ENCODE measurements around the gene PCLAF.

PCLAF gene

GRCh38 chr15:64324165-64324877 is 56.9 kb downstream of the PCLAF start:
- Histone ChIP-seq H3K4me1 (no peaks in the 10 kb centered on the region), H3K4me2 (ENCODE audit: low read length) (no peak overlapping the region), H3K4me3 (ENCODE audit: low read depth, low read length) (no peak overlapping the region), H3K27ac (no peak overlapping the region), H3K9ac (no peak overlapping the region), H3K79me2 (peaks cover 2% of the 10 kb centered on the region), H3K36me3 (ENCODE audit: control insufficient read depth, insufficient read depth, low read length) (no peaks in the 10 kb centered on the region), H3K27me3 (ENCODE audit: control insufficient read depth, insufficient read depth, low read length) (no peaks in the 10 kb centered on the region), H3K9me3 (ENCODE audit: control insufficient read depth, low read length) (no peaks in the 10 kb centered on the region), H2AFZ (no peak overlapping the region)
- no peak for TF ChIP-seq CTCF (IDR thresholded peaks at IDR 0.05)

GRCh38 chr15:64315216-64315615 is 66.0 kb downstream of the PCLAF start:
- TF ChIP-seq CTCF (IDR thresholded peaks at IDR 0.05) = no peak
- H3K4me1 ChIP-seq = no peaks in the 10 kb centered on the region
- H3K4me3 ChIP-seq (ENCODE audit: low read depth, low read length) = no peak overlapping the region
- H2AFZ ChIP-seq = no peak overlapping the region
- H3K79me2 ChIP-seq = peaks cover 14% of the 10 kb centered on the region
- H3K9ac ChIP-seq = no peak overlapping the region
- no peaks in the 10 kb centered on the region for H3K27me3 ChIP-seq (ENCODE audit: control insufficient read depth, insufficient read depth, low read length)
- H3K36me3 ChIP-seq (ENCODE audit: control insufficient read depth, insufficient read depth, low read length) = no peaks in the 10 kb centered on the region
- H3K27ac ChIP-seq = no peak overlapping the region
- no peaks in the 10 kb centered on the region for H3K9me3 ChIP-seq (ENCODE audit: control insufficient read depth, low read length)
- H3K4me2 ChIP-seq (ENCODE audit: low read length) = no peak overlapping the region

GRCh38 chr15:64314456-64314855 is 66.8 kb downstream of the PCLAF start:
- no peak for TF ChIP-seq CTCF (IDR thresholded peaks at IDR 0.05)
- Histone ChIP-seq H3K36me3 (ENCODE audit: control insufficient read depth, insufficient read depth, low read length) (no peaks in the 10 kb centered on the region), H3K4me2 (ENCODE audit: low read length) (no peak overlapping the region), H3K79me2 (peaks cover 12% of the 10 kb centered on the region), H2AFZ (no peak overlapping the region), H3K27me3 (ENCODE audit: control insufficient read depth, insufficient read depth, low read length) (no peaks in the 10 kb centered on the region), H3K27ac (no peak overlapping the region), H3K4me1 (no peaks in the 10 kb centered on the region), H3K9ac (no peak overlapping the region), H3K4me3 (ENCODE audit: low read depth, low read length) (no peak overlapping the region), H3K9me3 (ENCODE audit: control insufficient read depth, low read length) (no peaks in the 10 kb centered on the region)

Measured in parathyroid adenoma (tissue), 2 donors.